ENCODE measurements around the gene HCN2.

The HCN2 gene

DNA sequence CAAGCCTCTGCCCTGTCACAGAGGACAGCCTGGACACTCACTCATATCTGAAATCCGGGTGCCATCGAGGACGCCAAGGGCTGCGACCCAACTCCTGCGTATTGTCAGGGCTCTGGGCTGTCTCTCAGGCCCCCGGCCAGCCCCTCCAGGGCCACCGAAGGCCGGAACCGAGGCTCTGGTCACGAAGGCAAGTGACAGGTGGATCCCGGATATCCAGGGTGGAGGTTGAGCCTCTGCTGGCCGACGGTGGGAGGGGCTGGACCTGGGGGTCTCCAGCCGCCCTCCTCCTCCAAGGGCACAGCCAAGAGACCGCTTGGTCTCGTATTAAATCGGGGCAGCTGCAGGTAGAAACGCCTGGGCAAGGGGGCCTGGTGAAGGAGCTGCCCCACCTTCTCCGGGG lies 67.9 kb downstream of the HCN2 start:
- Histone ChIP-seq H3K4me3 (ENCODE audit: low read length in 2 of 2) (no peak overlapping the region), H3K9ac (ENCODE audit: low read depth in 1 of 2, low read length in 2 of 2) (no peak overlapping the region), H3K27ac (ENCODE audit: low read depth in 2 of 2, low read length in 2 of 2) (no peak overlapping the region), H3K27me3 (ENCODE audit: control insufficient read depth in 2 of 2, insufficient read depth in 2 of 2, low read length in 2 of 2) (no peaks in the 10 kb centered on the region), H3K4me1 (ENCODE audit: control insufficient read depth in 2 of 2, insufficient read depth in 2 of 2, low read length in 2 of 2) (peaks cover 38 to 41% of the 10 kb centered on the region in 2 donors), H3K9me3 (ENCODE audit: control insufficient read depth in 2 of 2, low read length in 2 of 2) (no peaks in the 10 kb centered on the region), H3K36me3 (ENCODE audit: control insufficient read depth in 2 of 2, insufficient read depth in 2 of 2, low read length in 2 of 2) (peaks cover 6 to 8% of the 10 kb centered on the region in 2 donors)

DNA sequence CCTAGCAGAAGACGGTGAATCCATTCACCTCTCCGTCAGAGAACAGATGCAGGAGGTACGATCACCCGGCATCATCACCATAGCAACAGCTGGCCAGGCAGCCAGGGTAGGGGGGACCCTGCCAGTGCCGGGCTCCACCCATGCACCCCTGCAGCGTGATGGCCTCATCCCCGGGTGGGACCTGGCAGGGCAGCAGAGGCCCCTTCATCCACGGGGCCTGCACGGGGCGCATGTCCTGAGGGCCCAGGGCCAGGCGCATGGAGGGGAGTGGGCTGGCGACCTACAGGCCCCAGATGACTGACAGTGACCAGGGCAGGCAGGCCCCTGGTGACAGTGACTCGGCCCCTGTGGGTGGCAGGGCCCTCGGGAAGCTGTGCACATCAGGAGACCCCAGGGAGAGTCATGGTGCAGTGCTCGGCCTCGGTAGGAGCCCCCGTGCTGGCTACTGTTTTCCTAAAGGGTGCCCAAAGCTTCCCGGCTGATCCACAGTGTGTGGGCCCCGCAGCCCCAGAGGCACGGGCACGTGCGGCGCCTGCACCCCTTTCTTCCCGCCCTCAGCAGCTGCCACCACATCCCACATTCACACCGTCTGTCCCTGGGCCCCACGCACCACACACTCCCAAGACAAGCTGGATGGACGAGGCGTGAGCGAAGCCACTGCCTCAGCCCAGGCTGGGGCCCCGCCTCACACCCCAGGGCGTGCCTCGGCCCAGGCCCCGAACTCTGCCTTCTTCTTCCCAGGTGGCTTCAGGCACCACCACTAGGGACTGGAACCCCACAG lies 68.6 kb downstream of the HCN2 start:
- no peaks in the 10 kb centered on the region for H3K9me3 ChIP-seq (ENCODE audit: control insufficient read depth in 2 of 2, low read length in 2 of 2)
- no peak overlapping the region for H3K9ac ChIP-seq (ENCODE audit: low read depth in 1 of 2, low read length in 2 of 2)
- no peak overlapping the region for H3K4me3 ChIP-seq (ENCODE audit: low read length in 2 of 2)
- peaks cover 38 to 41% of the 10 kb centered on the region in 2 donors for H3K4me1 ChIP-seq (ENCODE audit: control insufficient read depth in 2 of 2, insufficient read depth in 2 of 2, low read length in 2 of 2)
- H3K36me3 ChIP-seq (ENCODE audit: control insufficient read depth in 2 of 2, insufficient read depth in 2 of 2, low read length in 2 of 2): peaks cover 6 to 7% of the 10 kb centered on the region in 2 donors
- no peaks in the 10 kb centered on the region for H3K27me3 ChIP-seq (ENCODE audit: control insufficient read depth in 2 of 2, insufficient read depth in 2 of 2, low read length in 2 of 2)
- no peak overlapping the region for H3K27ac ChIP-seq (ENCODE audit: low read depth in 2 of 2, low read length in 2 of 2)

DNA sequence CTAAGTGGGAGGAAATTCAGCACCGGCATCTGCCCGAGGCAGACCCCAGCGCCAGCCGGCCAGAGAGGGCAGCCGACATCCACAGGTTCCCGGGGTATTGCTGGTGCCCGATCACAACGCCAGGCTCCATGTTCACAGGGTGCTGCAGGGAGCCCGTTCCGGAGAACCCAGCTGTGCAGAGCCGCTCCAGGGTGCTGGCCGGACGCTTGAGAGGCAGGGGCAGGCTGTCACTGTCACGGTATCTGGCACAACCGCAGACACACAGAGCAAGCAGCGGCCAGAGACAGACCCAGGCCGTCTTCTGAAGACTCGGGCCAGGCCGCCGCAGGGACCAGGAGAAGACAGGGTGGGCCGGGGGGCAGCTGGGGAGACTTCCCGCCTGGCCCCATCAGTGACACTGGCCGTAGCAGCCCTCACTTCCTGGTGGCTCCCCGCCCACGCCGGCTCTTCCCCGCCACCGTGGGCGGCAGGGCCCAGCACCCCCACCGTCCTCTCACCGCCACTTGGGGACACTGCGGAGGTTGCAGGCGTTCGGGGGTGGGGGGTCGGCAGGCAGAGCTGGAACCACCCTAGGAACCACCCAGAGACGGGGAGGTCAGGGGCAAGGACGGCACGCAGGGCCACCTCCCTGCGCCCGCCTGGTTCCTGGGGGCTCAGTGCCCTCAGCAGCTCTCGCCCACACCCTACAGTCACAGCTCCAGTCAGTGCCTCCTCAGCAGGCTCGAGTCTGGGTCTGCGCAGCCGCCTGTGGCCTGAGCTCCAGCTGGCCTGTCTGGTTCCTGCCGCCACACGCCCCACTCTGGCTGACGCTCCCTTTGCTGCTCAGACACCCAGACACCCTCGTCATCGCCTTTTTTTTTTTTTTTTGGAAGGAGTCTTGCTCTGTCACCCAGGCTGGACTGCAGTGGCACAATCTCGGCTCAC lies 69.5 kb downstream of the HCN2 start:
- H3K27ac ChIP-seq (ENCODE audit: low read depth in 2 of 2, low read length in 2 of 2): peak overlapping the region in 1 of 2 donors; percentile 96
- no peaks in the 10 kb centered on the region for H3K36me3 ChIP-seq (ENCODE audit: control insufficient read depth in 2 of 2, insufficient read depth in 2 of 2, low read length in 2 of 2)
- H3K4me3 ChIP-seq (ENCODE audit: low read length in 2 of 2): no peak overlapping the region
- H3K27me3 ChIP-seq (ENCODE audit: control insufficient read depth in 2 of 2, insufficient read depth in 2 of 2, low read length in 2 of 2): no peaks in the 10 kb centered on the region
- peaks cover 44 to 46% of the 10 kb centered on the region in 2 donors for H3K4me1 ChIP-seq (ENCODE audit: control insufficient read depth in 2 of 2, insufficient read depth in 2 of 2, low read length in 2 of 2)
- H3K9ac ChIP-seq (ENCODE audit: low read depth in 1 of 2, low read length in 2 of 2): peak overlapping the region in 1 of 2 donors; percentile 27
- H3K9me3 ChIP-seq (ENCODE audit: control insufficient read depth in 2 of 2, low read length in 2 of 2): no peaks in the 10 kb centered on the region

- peaks cover 50 to 51% of the 10 kb centered on the region in 2 donors for H3K4me1 ChIP-seq (ENCODE audit: control insufficient read depth in 2 of 2, insufficient read depth in 2 of 2, low read length in 2 of 2)
- H3K36me3 ChIP-seq (ENCODE audit: control insufficient read depth in 2 of 2, insufficient read depth in 2 of 2, low read length in 2 of 2): no peaks in the 10 kb centered on the region
- no peaks in the 10 kb centered on the region for H3K9me3 ChIP-seq (ENCODE audit: control insufficient read depth in 2 of 2, low read length in 2 of 2)
- peak overlapping the region; percentile 79 to 82 for H3K4me3 ChIP-seq (ENCODE audit: low read length in 2 of 2)
- H3K27me3 ChIP-seq (ENCODE audit: control insufficient read depth in 2 of 2, insufficient read depth in 2 of 2, low read length in 2 of 2): no peaks in the 10 kb centered on the region
- H3K9ac ChIP-seq (ENCODE audit: low read depth in 1 of 2, low read length in 2 of 2): peak overlapping the region; percentile 95 to 96
- H3K27ac ChIP-seq (ENCODE audit: low read depth in 2 of 2, low read length in 2 of 2): peak overlapping the region; percentile 95 to 96
Measured at GRCh38 chr19:660793-661426, 71.2 kb downstream of the HCN2 start.

DNA sequence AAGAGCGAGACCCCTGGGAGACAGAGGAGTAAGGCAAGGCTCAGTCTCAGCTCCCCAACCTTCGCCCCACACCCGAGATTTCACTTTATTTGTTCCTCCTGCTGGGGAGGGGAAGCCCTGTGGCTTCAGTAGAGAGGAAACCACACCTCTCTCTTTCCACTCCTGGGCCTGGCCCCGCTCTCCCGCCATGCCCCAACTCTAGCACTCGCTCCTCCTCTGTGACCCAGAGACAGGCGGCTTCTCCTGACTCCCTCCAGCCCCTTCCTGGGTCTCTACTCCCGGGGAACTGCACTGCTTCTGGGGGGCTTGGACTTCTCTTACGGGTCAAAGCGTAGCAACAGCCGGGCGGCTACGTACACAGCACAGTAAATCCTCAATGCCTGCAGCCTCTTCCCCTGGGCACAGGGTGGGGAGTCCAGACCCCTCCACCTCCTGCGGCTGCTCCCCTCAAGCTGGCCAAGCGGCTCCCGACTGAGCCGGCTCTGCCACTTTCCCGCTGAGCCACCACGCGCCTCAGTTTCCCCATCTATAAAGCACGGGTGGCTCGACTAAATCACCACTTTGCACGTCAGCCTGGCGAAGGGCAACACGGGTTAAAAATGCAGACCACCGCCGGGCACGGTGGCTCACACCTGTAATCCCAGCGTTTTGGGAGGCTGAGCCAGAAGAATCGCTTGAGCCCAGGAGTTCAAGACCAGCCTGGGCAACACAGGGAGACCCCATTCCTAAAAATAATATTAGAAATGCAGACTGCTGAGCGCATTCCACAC lies 71.9 kb downstream of the HCN2 start:
- H3K4me1 ChIP-seq (ENCODE audit: control insufficient read depth in 2 of 2, insufficient read depth in 2 of 2, low read length in 2 of 2): peaks cover 50 to 51% of the 10 kb centered on the region in 2 donors
- peak overlapping the region; percentile 95 to 96 for H3K9ac ChIP-seq (ENCODE audit: low read depth in 1 of 2, low read length in 2 of 2)
- H3K27ac ChIP-seq (ENCODE audit: low read depth in 2 of 2, low read length in 2 of 2): peak overlapping the region; percentile 95 to 96
- H3K27me3 ChIP-seq (ENCODE audit: control insufficient read depth in 2 of 2, insufficient read depth in 2 of 2, low read length in 2 of 2): no peaks in the 10 kb centered on the region
- H3K4me3 ChIP-seq (ENCODE audit: low read length in 2 of 2): peak overlapping the region; percentile 79 to 82
- no peaks in the 10 kb centered on the region for H3K9me3 ChIP-seq (ENCODE audit: control insufficient read depth in 2 of 2, low read length in 2 of 2)
- no peaks in the 10 kb centered on the region for H3K36me3 ChIP-seq (ENCODE audit: control insufficient read depth in 2 of 2, insufficient read depth in 2 of 2, low read length in 2 of 2)

DNA sequence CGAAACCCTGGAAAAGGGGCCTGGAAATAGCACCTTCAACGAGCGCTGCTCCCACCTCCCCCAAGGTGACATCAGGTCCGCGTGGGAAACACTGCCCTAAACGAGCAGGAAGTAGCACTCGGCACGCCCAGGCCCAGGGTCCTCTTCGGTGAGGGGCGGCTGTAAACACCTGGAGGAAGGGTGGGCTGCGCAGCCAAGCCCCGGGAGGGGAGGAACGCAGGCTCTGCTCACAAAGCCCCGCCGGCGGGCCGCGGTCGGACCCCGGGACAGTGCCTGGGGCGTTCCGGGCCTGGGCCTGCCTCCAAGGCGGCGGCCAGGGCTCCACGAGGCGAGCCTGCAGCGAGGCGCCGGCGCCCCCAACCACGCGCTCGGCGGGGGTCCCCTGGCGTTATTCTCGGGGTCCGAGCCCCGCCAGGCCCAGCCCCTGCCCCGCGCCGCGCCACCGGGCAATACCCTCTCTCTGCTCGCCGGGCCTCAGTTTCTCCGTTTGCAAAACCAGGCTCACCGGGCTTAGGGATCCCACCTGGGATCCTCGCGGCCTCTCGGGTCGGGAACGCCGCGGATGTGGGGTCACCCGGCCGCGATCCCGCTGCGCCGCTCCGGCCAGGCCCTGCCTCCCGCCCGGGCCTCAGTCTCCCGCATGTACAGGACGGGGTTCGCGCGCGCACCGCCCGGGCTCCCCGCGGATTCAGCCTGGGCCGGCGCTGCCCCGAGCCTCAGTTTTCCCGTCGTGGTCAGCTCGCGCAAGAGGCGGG lies 72.7 kb downstream of the HCN2 start:
- H3K27me3 ChIP-seq (ENCODE audit: control insufficient read depth in 2 of 2, insufficient read depth in 2 of 2, low read length in 2 of 2): no peaks in the 10 kb centered on the region
- no peaks in the 10 kb centered on the region for H3K36me3 ChIP-seq (ENCODE audit: control insufficient read depth in 2 of 2, insufficient read depth in 2 of 2, low read length in 2 of 2)
- peak overlapping the region; percentile 79 to 82 for H3K4me3 ChIP-seq (ENCODE audit: low read length in 2 of 2)
- peaks cover 48 to 50% of the 10 kb centered on the region in 2 donors for H3K4me1 ChIP-seq (ENCODE audit: control insufficient read depth in 2 of 2, insufficient read depth in 2 of 2, low read length in 2 of 2)
- H3K9me3 ChIP-seq (ENCODE audit: control insufficient read depth in 2 of 2, low read length in 2 of 2): no peaks in the 10 kb centered on the region
- H3K27ac ChIP-seq (ENCODE audit: low read depth in 2 of 2, low read length in 2 of 2): peak overlapping the region; percentile 95 to 96
- H3K9ac ChIP-seq (ENCODE audit: low read depth in 1 of 2, low read length in 2 of 2): peak overlapping the region; percentile 95 to 96

DNA sequence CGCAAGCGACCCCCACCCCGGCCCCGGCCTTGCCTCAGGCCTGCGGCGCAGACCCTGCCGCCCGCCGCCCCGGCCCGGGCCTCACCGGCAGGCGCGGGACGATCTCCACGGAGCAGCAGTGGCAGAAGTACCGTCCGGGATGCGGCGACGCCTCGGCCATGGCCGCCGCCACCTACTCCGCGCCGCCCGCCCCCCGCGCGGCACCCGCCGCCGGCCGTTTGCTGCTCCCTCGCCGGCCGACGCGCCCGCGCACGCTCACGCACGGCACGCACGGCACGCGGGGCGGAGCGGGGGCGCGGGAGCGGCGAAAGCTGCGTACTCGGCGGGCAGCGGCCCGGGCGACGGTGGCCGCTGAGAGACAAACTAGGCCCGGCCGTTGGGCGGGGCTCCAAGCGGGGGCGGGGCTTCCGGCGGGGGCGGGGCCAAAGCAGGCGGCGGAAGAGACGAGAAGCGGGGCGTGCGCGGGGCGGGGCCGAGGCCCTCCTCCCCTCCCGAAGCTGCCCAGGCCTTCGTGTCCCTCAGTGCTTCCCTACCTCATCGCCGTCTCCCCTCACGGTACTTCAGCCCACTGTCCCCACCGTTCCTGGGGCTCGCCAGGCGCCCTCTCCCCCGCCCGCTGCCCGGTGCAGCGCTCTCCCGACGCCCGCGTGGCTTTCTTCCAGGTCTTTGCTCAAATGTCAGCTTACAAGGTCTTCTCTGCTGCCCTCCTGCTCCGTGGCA lies 73.4 kb downstream of the HCN2 start, which contains the start of gene RNF126:
TSS of gene RNF126 (minus strand) at position 253 of the 720 bp plus-strand sequence. CDS start at position 160, 93 bp downstream.
- Histone ChIP-seq H3K4me1 (ENCODE audit: control insufficient read depth in 2 of 2, insufficient read depth in 2 of 2, low read length in 2 of 2) (peaks cover 46 to 50% of the 10 kb centered on the region in 2 donors), H3K9ac (ENCODE audit: low read depth in 1 of 2, low read length in 2 of 2) (peak within 1 kb of the TSS; percentile 95 to 96), H3K27me3 (ENCODE audit: control insufficient read depth in 2 of 2, insufficient read depth in 2 of 2, low read length in 2 of 2) (no peaks in the 10 kb centered on the region), H3K4me3 (ENCODE audit: low read length in 2 of 2) (peak within 1 kb of the TSS; percentile 79 to 82), H3K27ac (ENCODE audit: low read depth in 2 of 2, low read length in 2 of 2) (peak within 1 kb of the TSS; percentile 95 to 96), H3K9me3 (ENCODE audit: control insufficient read depth in 2 of 2, low read length in 2 of 2) (no peaks in the 10 kb centered on the region), H3K36me3 (ENCODE audit: control insufficient read depth in 2 of 2, insufficient read depth in 2 of 2, low read length in 2 of 2) (no peaks in the 10 kb centered on the region)

DNA sequence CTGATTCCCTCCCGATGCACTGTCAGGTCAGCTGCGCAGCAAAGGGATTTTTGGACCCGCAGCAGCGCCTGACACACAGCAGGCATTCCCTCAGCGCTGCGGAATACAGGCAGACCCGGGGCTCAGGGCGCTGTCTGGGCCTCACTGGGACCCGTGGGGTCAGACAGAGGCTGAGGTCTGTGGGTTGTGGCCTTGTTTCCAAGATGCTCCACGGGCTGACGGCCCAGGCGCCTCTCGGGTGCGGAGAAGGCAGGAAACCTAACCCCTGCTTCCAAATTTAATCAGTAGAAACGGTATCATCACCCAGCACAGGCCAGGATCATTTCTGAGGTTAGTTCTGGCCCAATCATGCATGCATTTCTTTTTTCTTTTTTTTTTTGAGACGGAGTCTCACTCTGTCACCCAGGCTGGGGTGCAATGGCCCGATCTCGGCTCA lies 74.0 kb downstream of the HCN2 start:
- Histone ChIP-seq H3K4me3 (ENCODE audit: low read length in 2 of 2) (peak overlapping the region; percentile 75 to 78), H3K27ac (ENCODE audit: low read depth in 2 of 2, low read length in 2 of 2) (peak overlapping the region; percentile 89 to 94), H3K9me3 (ENCODE audit: control insufficient read depth in 2 of 2, low read length in 2 of 2) (no peaks in the 10 kb centered on the region), H3K27me3 (ENCODE audit: control insufficient read depth in 2 of 2, insufficient read depth in 2 of 2, low read length in 2 of 2) (no peaks in the 10 kb centered on the region), H3K36me3 (ENCODE audit: control insufficient read depth in 2 of 2, insufficient read depth in 2 of 2, low read length in 2 of 2) (no peaks in the 10 kb centered on the region), H3K4me1 (ENCODE audit: control insufficient read depth in 2 of 2, insufficient read depth in 2 of 2, low read length in 2 of 2) (peaks cover 40 to 45% of the 10 kb centered on the region in 2 donors), H3K9ac (ENCODE audit: low read depth in 1 of 2, low read length in 2 of 2) (peak overlapping the region; percentile 89 to 91)
